Measurements from ENCODE around the gene COX6B1. TPM values are rescaled to one million over a fixed set of nuclear protein-coding genes. Genes with fewer than 3 reads are reported as not detected.
A peak's percentile ranks its signal among the peaks of the same experiment; 100 is the strongest.

Gene COX6B1
- total and polyA plus RNA-seq, 10 donors: 208 to 837 (median 529) TPM

- Histone ChIP-seq H3K9me3 (no peaks in the 10 kb centered on the region), H3K27ac (no peak overlapping the region), H3K4me3 (no peak overlapping the region), H3K36me3 (no peaks in the 10 kb centered on the region), H3K27me3 (replicated peaks in 1 of 7) (peaks cover 0 to 9% (median 0%) of the 10 kb centered on the region in 7 donors), H3K4me1 (peaks cover 0 to 4% (median 0%) of the 10 kb centered on the region in 6 donors)
- no peak for DNase-seq
- WGBS, 5 donors: 13 to 19% (median 16%) methylated on average over 8 of the region's 8 CpGs
- intact Hi-C loops (cut with DNase I; ENCODE audit: low total_unique reads): no loop called here
- TF ChIP-seq POLR2A (IDR thresholded peaks at IDR 0.05): no peak
- no peak for TF ChIP-seq POLR2AphosphoS5 (IDR thresholded peaks at IDR 0.05)
- TF ChIP-seq CTCF (IDR thresholded peaks at IDR 0.05 in 8 of 11, conservative IDR thresholded peaks at IDR 0.05 in 3 of 11): no peak
Observed at GRCh38 chr19:35693422-35693821, 45.3 kb downstream of the COX6B1 start.

DNA sequence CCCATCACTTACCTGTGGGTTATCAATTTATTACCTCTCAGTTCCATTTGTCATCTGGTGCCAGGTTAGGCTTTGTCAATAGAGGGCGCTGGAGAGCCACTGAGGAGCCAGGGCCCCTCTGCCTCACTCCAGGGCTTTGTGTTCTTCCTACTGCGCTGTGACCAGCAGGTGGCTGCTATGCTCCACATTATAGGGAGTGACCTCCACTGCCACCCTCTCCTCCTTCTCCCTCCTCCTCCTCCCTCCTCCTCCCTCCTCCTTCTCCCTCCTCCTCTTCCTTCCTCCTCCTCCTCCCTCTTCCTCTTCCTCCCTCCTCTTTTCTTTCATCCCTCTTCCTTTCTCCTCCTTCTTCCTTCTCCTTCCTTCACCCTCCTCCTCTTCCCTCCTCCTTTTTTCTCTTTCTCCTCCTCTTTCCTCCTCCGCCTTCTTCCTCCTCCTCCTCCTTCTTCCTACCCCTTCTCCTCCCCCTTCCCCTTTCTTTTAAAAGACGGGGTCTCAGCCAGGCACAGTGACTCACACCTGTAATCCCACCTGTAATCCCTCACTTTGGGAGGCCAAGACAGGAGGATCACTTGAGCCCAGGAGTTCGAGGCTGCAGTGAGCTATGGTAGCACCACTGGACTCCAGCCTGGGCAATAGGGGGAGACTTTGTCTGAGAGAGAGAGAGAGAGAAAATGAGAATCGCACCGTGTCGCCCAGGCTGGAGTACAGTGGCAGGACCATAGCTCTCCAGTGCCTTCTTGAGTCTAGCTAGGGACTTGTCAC is 45.9 kb downstream of the COX6B1 start:
- Histone ChIP-seq H3K36me3 (no peaks in the 10 kb centered on the region), H3K4me3 (no peak overlapping the region), H3K4me1 (peaks cover 0 to 4% (median 0%) of the 10 kb centered on the region in 6 donors), H3K27ac (peak overlapping the region in 2 of 8 donors; percentile 10 to 40), H3K9me3 (no peaks in the 10 kb centered on the region), H3K27me3 (replicated peaks in 1 of 7) (peaks cover 0 to 4% (median 0%) of the 10 kb centered on the region in 7 donors)
- intact Hi-C loops (cut with DNase I; ENCODE audit: low total_unique reads): no loop called here
- DNase-seq: peak; percentile 93
- TF ChIP-seq POLR2AphosphoS5 (IDR thresholded peaks at IDR 0.05) (peak in 2 of 3 donors; percentile 60 to 68), POLR2A (IDR thresholded peaks at IDR 0.05) (no peak), CTCF (IDR thresholded peaks at IDR 0.05 in 8 of 11, conservative IDR thresholded peaks at IDR 0.05 in 3 of 11) (peak; percentile 92 to 99 (median 97))
- WGBS, 5 donors: 26 to 34% (median 32%) methylated on average over 8 of the region's 8 CpGs

- H3K4me1 ChIP-seq: peaks cover 0 to 4% (median 0%) of the 10 kb centered on the region in 6 donors
- intact Hi-C loops (cut with DNase I; ENCODE audit: low total_unique reads): no loop called here
- no peak for TF ChIP-seq POLR2AphosphoS5 (IDR thresholded peaks at IDR 0.05)
- no peak for TF ChIP-seq CTCF (IDR thresholded peaks at IDR 0.05 in 8 of 11, conservative IDR thresholded peaks at IDR 0.05 in 3 of 11)
- TF ChIP-seq POLR2A (IDR thresholded peaks at IDR 0.05): no peak
- no peaks in the 10 kb centered on the region for H3K36me3 ChIP-seq
- H3K4me3 ChIP-seq: no peak overlapping the region
- 61 to 86% (median 81%) methylated on average over 2 of the region's 2 CpGs for WGBS, 5 donors
- no peaks in the 10 kb centered on the region for H3K9me3 ChIP-seq
- no peaks in the 10 kb centered on the region for H3K27me3 ChIP-seq (replicated peaks in 1 of 7)
- H3K27ac ChIP-seq: no peak overlapping the region
- DNase-seq: no peak
Observed at GRCh38 chr19:35695895-35696422, 47.8 kb downstream of the COX6B1 start.

DNA sequence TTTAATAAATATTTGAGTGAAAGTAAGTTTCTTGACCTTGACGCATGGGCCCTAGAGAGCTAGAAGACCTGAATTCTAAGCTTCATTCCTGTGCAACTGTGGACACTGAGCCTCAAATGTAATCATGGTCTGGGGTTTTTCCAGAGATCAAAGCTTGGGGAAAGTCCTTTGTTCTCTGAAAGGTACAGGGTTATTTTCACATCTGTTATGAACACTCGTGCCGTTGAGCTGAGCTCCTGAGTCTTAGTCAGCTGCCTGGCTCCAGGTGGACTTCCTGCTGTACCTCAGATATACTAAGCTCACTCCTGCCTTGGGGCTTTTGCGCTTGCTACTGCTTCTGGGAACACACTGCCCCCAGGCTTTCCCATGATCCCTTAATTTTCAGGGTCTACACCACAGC is 48.7 kb downstream of the COX6B1 start:
- Histone ChIP-seq H3K4me1 (peaks cover 0 to 8% (median 3%) of the 10 kb centered on the region in 6 donors), H3K4me3 (no peak overlapping the region), H3K27ac (no peak overlapping the region), H3K36me3 (no peaks in the 10 kb centered on the region), H3K9me3 (no peaks in the 10 kb centered on the region), H3K27me3 (replicated peaks in 1 of 7) (peaks cover 0 to 1% (median 0%) of the 10 kb centered on the region in 7 donors)
- DNase-seq: no peak
- WGBS, 5 donors: 62 to 76% (median 69%) methylated on average over 4 of the region's 4 CpGs
- intact Hi-C loops (cut with DNase I; ENCODE audit: low total_unique reads): no loop called here
- TF ChIP-seq POLR2A (IDR thresholded peaks at IDR 0.05): no peak
- TF ChIP-seq CTCF (IDR thresholded peaks at IDR 0.05 in 8 of 11, conservative IDR thresholded peaks at IDR 0.05 in 3 of 11): no peak
- no peak for TF ChIP-seq POLR2AphosphoS5 (IDR thresholded peaks at IDR 0.05)

Data from spleen (tissue), 11 donors.